ENCODE measurements around the gene MOB3A.
A peak's percentile ranks its signal among the peaks of the same experiment; 100 is the strongest.

Gene MOB3A

DNA sequence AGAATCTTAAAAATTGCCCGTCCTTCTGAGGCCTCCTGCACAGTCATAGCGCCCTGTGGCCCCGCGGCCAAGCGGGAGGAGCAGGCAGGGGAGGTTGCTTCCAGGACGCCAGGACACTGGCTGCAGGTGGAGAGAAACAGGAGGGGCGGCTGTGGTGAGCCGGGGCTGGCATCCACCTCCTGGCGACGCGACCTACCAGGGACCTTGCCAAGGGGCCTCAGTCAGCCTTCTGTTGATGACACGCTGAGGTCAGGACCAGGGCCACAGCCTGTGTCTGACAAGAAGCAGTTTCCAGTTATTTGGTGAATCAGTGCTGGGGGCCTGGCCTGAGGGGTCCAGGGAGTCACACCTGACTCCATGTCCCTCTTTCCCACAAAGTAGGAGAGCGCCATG lies 31.7 kb downstream of the MOB3A start:
- in situ Hi-C loops (cut with MboI; ENCODE audit: low pct_unique_long_range_greater_than_20kb, low sequenced_read_pairs, unreplicated experiment), result no loop called here
- TF ChIP-seq CTCF (IDR thresholded peaks at IDR 0.05; ENCODE audit: extremely low read depth, insufficient read depth, missing control alignments), result no peak

DNA sequence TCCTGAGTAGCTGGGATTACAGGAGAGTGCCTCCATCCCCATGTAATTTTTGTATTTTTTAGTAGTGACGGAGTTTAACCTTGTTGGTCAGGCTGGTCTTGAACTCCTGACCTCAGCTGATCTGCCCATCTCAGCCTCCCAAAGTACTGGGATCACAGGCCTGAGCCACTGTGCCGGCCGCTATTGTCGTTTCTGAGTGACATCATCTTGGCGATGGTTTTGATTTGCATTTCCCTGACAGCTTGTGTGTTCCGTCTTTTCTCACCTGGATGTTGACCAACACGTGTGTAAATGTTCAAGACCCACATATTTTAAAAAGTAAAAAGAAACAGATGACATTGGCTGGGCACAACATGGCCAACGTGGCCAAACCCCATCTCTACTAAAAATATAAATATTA lies 32.3 kb downstream of the MOB3A start:
- DNase-seq (ENCODE audit: low spot score), result no peak
- in situ Hi-C loops (cut with MboI; ENCODE audit: low pct_unique_long_range_greater_than_20kb, low sequenced_read_pairs, unreplicated experiment), result no loop called here
- no peak for TF ChIP-seq CTCF (IDR thresholded peaks at IDR 0.05; ENCODE audit: extremely low read depth, insufficient read depth, missing control alignments)

More for the DNA sequence above, 31.7 kb downstream of the MOB3A start:
- DNase-seq (ENCODE audit: low spot score), result no peak

- no peak for DNase-seq (ENCODE audit: low spot score)
- in situ Hi-C loops (cut with MboI; ENCODE audit: low pct_unique_long_range_greater_than_20kb, low sequenced_read_pairs, unreplicated experiment), result no loop called here
- TF ChIP-seq CTCF (IDR thresholded peaks at IDR 0.05; ENCODE audit: extremely low read depth, insufficient read depth, missing control alignments), result no peak
Measured at GRCh38 chr19:2062770-2063169, 33.4 kb downstream of the MOB3A start.

DNA sequence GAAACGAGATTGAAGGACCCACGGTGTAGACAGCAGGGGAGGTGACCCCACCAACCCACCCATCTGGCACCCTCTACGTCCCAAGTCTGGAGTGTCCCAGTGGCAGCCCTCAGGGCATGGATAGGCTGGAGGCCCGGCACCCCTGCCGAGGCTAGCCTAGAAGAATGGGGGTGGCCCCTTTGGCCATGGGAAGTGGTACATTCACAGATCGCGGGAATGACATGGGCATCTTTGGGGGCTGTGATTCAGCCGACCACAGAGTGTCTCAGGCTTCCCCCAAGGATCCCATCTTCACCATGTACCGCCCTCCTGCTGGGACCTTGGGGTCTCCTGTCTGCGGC lies 33.8 kb downstream of the MOB3A start:
- DNase-seq (ENCODE audit: low spot score), result no peak
- no peak for TF ChIP-seq CTCF (IDR thresholded peaks at IDR 0.05; ENCODE audit: extremely low read depth, insufficient read depth, missing control alignments)
- in situ Hi-C loops (cut with MboI; ENCODE audit: low pct_unique_long_range_greater_than_20kb, low sequenced_read_pairs, unreplicated experiment), result no loop called here

- in situ Hi-C loops (cut with MboI; ENCODE audit: low pct_unique_long_range_greater_than_20kb, low sequenced_read_pairs, unreplicated experiment), result no loop called here
Measured at GRCh38 chr19:2061495-2062388, 34.4 kb downstream of the MOB3A start.

DNA sequence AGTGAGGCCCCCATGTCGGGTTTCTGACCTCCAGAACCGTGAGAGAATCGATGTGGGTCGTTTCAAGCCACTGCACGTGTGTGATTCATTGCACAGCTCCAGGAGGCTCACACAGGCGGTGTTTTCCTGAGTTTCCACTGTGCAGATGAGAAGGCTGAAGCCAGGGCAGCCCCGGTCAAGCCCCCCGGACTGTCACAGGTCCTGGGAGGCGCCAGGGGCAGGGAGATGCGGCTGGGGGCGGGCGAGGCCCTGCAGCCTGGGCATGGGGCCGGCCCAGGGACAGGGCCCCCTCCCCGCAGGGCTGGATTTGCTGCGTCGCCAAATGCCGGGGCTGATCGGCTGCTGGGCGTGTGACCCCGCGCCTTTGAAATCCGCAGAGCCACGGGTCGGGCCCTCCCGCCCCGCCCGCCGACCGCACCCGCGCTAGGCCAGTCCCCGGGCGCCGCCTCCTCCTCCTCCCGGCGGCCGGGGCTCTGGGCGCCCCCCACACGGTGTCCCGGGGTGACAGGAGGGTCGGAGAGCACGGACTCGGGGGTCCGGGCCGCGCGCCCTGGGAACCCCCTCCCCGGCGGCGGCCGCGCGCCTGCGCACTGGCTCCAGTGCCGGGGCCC lies 35.1 kb downstream of the MOB3A start:
- DNase-seq (ENCODE audit: low spot score), result no peak
- in situ Hi-C loops (cut with MboI; ENCODE audit: low pct_unique_long_range_greater_than_20kb, low sequenced_read_pairs, unreplicated experiment), result no loop called here
- no peak for TF ChIP-seq CTCF (IDR thresholded peaks at IDR 0.05; ENCODE audit: extremely low read depth, insufficient read depth, missing control alignments)

More at GRCh38 chr19:2061495-2062388, 34.4 kb downstream of the MOB3A start:
- DNase-seq (ENCODE audit: low spot score), result peak; percentile 99
- peak; percentile 15 for TF ChIP-seq CTCF (IDR thresholded peaks at IDR 0.05; ENCODE audit: extremely low read depth, insufficient read depth, missing control alignments)
